ENCODE measurements around the gene ANKDD1A.

ANKDD1A gene

DNA sequence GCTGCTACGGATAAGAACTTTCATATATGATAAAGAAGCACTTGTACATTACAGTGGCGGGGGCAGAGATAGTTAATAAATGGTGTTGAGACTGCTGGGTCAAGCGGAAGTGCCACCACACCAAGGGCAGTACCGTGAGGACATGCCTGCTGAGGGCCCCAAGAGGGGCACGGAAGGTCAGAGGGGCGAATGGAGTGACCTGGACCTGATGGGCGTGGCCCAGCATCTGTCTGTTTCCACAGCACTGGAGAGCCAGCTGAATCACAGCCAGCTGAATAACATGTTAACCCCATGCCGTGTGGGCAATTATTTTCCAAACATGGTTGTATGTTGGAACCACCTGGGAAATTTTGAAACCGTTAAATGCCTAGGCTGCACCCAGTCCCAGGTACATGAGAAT is 37.2 kb downstream of the ANKDD1A start:
- Histone ChIP-seq H2AFZ (ENCODE audit: low read depth, low read length, severe bottlenecking) (no peak overlapping the region), H3K4me2 (ENCODE audit: low read depth, low read length, poor library complexity, severe bottlenecking) (no peak overlapping the region), H3K9me2 (replicated peaks; ENCODE audit: insufficient read depth, low read length) (no peaks in the 10 kb centered on the region), H3K79me2 (ENCODE audit: insufficient read depth, low read length) (no peaks in the 10 kb centered on the region), H4K20me1 (ENCODE audit: low read depth, low read length) (no peaks in the 10 kb centered on the region), H3K27ac (ENCODE audit: low read depth, low read length) (no peak overlapping the region), H3F3A (ENCODE audit: insufficient read depth) (peaks cover 29% of the 10 kb centered on the region), H3K27me3 (ENCODE audit: low read length) (no peaks in the 10 kb centered on the region), H3K36me3 (ENCODE audit: low read length) (no peaks in the 10 kb centered on the region), H3K9ac (ENCODE audit: low read length) (no peak overlapping the region), H3K4me3 (ENCODE audit: insufficient read depth, low read length, poor library complexity, severe bottlenecking) (no peak overlapping the region), H3K9me3 (ENCODE audit: insufficient read depth, low read length) (no peaks in the 10 kb centered on the region)
- TF ChIP-seq EZH2phosphoT487 (conservative IDR thresholded peaks at IDR 0.05; ENCODE audit: low read length), result no peak
- TF ChIP-seq, protein P1, sequence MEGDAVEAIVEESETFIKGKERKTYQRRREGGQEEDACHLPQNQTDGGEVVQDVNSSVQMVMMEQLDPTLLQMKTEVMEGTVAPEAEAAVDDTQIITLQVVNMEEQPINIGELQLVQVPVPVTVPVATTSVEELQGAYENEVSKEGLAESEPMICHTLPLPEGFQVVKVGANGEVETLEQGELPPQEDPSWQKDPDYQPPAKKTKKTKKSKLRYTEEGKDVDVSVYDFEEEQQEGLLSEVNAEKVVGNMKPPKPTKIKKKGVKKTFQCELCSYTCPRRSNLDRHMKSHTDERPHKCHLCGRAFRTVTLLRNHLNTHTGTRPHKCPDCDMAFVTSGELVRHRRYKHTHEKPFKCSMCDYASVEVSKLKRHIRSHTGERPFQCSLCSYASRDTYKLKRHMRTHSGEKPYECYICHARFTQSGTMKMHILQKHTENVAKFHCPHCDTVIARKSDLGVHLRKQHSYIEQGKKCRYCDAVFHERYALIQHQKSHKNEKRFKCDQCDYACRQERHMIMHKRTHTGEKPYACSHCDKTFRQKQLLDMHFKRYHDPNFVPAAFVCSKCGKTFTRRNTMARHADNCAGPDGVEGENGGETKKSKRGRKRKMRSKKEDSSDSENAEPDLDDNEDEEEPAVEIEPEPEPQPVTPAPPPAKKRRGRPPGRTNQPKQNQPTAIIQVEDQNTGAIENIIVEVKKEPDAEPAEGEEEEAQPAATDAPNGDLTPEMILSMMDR (IDR thresholded peaks at IDR 0.05; ENCODE audit: insufficient read depth, low read length, poor library complexity, severe bottlenecking), result no peak

DNA sequence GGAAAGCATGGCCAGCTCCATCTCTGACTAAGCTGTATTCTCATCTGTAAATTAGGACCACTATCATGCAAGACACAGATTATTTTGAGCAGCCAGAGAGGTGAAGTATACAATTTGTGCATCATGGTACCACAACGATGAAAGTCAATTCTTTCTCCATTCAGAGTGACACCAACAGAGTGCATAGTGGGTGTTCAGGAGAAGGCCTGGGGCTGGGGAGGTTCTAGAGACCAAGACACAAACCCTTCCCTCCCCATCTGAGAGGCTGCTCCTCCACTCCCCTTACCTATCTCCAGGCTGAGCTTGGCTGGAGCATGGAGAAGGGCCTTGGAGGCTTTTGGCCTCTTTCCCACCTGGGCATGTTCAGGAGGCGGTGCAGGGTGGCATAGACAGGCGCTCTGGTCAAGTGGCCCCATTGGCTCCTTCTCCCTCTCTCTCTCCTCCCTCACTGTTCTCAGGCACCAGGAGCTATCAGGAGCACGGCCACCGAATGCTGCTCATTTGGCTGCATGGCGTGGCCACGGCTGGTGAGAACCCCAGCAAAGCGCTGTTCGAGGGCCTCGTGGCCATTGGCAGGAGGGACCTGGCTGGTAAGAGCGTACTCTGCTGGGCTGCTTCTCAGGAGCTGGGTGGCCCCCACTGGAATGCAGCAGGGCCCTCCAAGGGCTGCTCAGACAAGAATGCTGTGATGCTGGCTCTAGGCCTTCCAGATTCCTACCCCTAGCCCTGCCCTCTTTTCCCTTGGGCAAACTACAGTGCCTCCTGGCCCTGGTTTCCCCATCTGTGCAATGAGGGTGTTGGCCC is 37.9 kb downstream of the ANKDD1A start:
- H3K36me3 ChIP-seq (ENCODE audit: low read length), result no peaks in the 10 kb centered on the region
- H3K9me3 ChIP-seq (ENCODE audit: insufficient read depth, low read length), result no peaks in the 10 kb centered on the region
- H4K20me1 ChIP-seq (ENCODE audit: low read depth, low read length), result no peaks in the 10 kb centered on the region
- no peaks in the 10 kb centered on the region for H3K27me3 ChIP-seq (ENCODE audit: low read length)
- no peak for TF ChIP-seq EZH2phosphoT487 (conservative IDR thresholded peaks at IDR 0.05; ENCODE audit: low read length)
- TF ChIP-seq, protein P1 (IDR thresholded peaks at IDR 0.05; ENCODE audit: insufficient read depth, low read length, poor library complexity, severe bottlenecking), result no peak
- H2AFZ ChIP-seq (ENCODE audit: low read depth, low read length, severe bottlenecking), result no peak overlapping the region
- H3K79me2 ChIP-seq (ENCODE audit: insufficient read depth, low read length), result no peaks in the 10 kb centered on the region
- no peak overlapping the region for H3K4me3 ChIP-seq (ENCODE audit: insufficient read depth, low read length, poor library complexity, severe bottlenecking)
- no peak overlapping the region for H3K4me2 ChIP-seq (ENCODE audit: low read depth, low read length, poor library complexity, severe bottlenecking)
- no peak overlapping the region for H3K9ac ChIP-seq (ENCODE audit: low read length)
- peaks cover 31% of the 10 kb centered on the region for H3F3A ChIP-seq (ENCODE audit: insufficient read depth)
- no peak overlapping the region for H3K27ac ChIP-seq (ENCODE audit: low read depth, low read length)
- H3K9me2 ChIP-seq (replicated peaks; ENCODE audit: insufficient read depth, low read length), result no peaks in the 10 kb centered on the region

DNA sequence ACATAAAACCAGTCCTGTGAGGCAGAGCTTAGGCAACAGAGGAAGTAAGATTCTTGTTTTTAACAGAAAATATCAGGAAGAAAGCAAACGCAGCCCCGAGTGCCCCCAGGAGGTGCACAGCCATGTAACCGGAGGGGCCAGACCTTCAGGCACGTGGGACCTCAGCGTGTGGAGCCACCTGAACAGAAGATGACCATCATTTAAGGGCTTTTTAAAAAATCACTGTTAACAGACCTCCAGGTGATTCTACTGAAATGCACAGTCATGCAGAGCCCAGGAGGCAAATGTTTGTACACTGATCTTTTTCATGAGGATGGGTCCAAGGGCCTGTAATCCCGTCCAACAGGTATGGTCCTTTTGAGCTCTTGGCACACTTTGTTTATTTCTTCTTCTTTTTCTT is 39.2 kb downstream of the ANKDD1A start:
- no peaks in the 10 kb centered on the region for H3K9me3 ChIP-seq (ENCODE audit: insufficient read depth, low read length)
- H3K4me2 ChIP-seq (ENCODE audit: low read depth, low read length, poor library complexity, severe bottlenecking), result no peak overlapping the region
- TF ChIP-seq, protein P1 (IDR thresholded peaks at IDR 0.05; ENCODE audit: insufficient read depth, low read length, poor library complexity, severe bottlenecking), result no peak
- no peak for TF ChIP-seq EZH2phosphoT487 (conservative IDR thresholded peaks at IDR 0.05; ENCODE audit: low read length)
- no peaks in the 10 kb centered on the region for H3K9me2 ChIP-seq (replicated peaks; ENCODE audit: insufficient read depth, low read length)
- no peaks in the 10 kb centered on the region for H3K27me3 ChIP-seq (ENCODE audit: low read length)
- no peak overlapping the region for H2AFZ ChIP-seq (ENCODE audit: low read depth, low read length, severe bottlenecking)
- H3K27ac ChIP-seq (ENCODE audit: low read depth, low read length), result peak overlapping the region; percentile 62
- no peak overlapping the region for H3K4me3 ChIP-seq (ENCODE audit: insufficient read depth, low read length, poor library complexity, severe bottlenecking)
- H3K79me2 ChIP-seq (ENCODE audit: insufficient read depth, low read length), result no peaks in the 10 kb centered on the region
- no peak overlapping the region for H3K9ac ChIP-seq (ENCODE audit: low read length)
- peaks cover 34% of the 10 kb centered on the region for H3F3A ChIP-seq (ENCODE audit: insufficient read depth)
- H4K20me1 ChIP-seq (ENCODE audit: low read depth, low read length), result no peaks in the 10 kb centered on the region
- H3K36me3 ChIP-seq (ENCODE audit: low read length), result peaks cover 4% of the 10 kb centered on the region; the same call in 1 of the 2 replicates
